NB4 (cell line): Measurements from ENCODE around the gene RCBTB1.
A peak's percentile ranks its signal among the peaks of the same experiment; 100 is the strongest.

Experiments used
- DNase-seq: peaks from one replicate; pipeline ENCODE4 v3.0.0; 2010; ENCODE audit warnings: low read depth
- H3K4me3 ChIP-seq: one replicate; pipeline ENCODE4 v1.5.1; 2011; ENCODE audit warnings: mild to moderate bottlenecking, low read depth, low read length, moderate library complexity
- MYC ChIP-seq: IDR thresholded peaks from 2 replicates; pipeline ENCODE4 v1.6.1; 2011; ENCODE audit warnings: low read depth, low read length
- POLR2A ChIP-seq: IDR thresholded peaks from 2 replicates; pipeline ENCODE4 v1.6.1; 2011; ENCODE audit warnings: mild to moderate bottlenecking; ENCODE audit not compliant: insufficient read length; ENCODE audit errors: extremely low read depth
- TF ChIP-seq, protein P1 (sequence below): IDR thresholded peaks from one replicate; pipeline ENCODE4 v1.5.1; 2012; ENCODE audit warnings: low read depth, low read length
- TF ChIP-seq, protein P2 (sequence below): IDR thresholded peaks from 2 replicates; pipeline ENCODE4 v1.6.1; 2011; ENCODE audit warnings: low read depth, low read length

RCBTB1 gene

GRCh38 chr13:49585220-49586157 is at the start of gene RCBTB1:
TSS of gene RCBTB1 (minus strand) at chr13:49585558. CDS start at chr13:49567279, 18,279 bp downstream.
- peak within 1 kb of the TSS; percentile 76 for H3K4me3 ChIP-seq
- TF ChIP-seq MYC = peak; percentile 89
- TF ChIP-seq, protein P1, sequence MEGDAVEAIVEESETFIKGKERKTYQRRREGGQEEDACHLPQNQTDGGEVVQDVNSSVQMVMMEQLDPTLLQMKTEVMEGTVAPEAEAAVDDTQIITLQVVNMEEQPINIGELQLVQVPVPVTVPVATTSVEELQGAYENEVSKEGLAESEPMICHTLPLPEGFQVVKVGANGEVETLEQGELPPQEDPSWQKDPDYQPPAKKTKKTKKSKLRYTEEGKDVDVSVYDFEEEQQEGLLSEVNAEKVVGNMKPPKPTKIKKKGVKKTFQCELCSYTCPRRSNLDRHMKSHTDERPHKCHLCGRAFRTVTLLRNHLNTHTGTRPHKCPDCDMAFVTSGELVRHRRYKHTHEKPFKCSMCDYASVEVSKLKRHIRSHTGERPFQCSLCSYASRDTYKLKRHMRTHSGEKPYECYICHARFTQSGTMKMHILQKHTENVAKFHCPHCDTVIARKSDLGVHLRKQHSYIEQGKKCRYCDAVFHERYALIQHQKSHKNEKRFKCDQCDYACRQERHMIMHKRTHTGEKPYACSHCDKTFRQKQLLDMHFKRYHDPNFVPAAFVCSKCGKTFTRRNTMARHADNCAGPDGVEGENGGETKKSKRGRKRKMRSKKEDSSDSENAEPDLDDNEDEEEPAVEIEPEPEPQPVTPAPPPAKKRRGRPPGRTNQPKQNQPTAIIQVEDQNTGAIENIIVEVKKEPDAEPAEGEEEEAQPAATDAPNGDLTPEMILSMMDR = no peak
- TF ChIP-seq, protein P2, sequence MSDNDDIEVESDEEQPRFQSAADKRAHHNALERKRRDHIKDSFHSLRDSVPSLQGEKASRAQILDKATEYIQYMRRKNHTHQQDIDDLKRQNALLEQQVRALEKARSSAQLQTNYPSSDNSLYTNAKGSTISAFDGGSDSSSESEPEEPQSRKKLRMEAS = peak; percentile 96
- peak; percentile 44 for TF ChIP-seq POLR2A
- DNase-seq = peak; percentile 85

DNA sequence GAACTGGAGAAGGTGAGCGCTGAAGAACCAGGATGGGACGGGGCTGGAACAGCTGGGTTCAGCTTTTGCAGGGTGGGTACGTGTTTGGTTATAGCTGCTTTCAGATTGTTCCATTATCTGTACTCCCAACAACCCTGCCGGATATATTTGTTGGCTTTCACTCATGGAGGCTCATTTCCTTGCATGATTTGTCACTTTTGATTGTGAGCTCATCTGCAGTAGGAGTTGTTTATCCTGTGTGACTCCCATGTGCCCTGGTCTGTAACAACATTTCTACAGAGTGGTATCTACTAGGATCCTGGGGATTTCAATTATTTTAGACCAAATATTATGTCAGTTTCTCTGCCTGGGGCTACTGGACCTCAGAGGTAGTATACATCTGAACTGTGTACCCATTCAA is 48.4 kb upstream of the RCBTB1 start:
- H3K4me3 ChIP-seq = no peak overlapping the region
- TF ChIP-seq, protein P1 = no peak
- no peak for TF ChIP-seq POLR2A
- no peak for TF ChIP-seq MYC
- TF ChIP-seq, protein P2 = no peak
- no peak for DNase-seq

- no peak overlapping the region for H3K4me3 ChIP-seq
- TF ChIP-seq, protein P2 = no peak
- TF ChIP-seq POLR2A (no peak), MYC (no peak)
- TF ChIP-seq, protein P1 = no peak
- no peak for DNase-seq
Observed at GRCh38 chr13:49632156-49632555, 46.8 kb upstream of the RCBTB1 start.

- TF ChIP-seq MYC = no peak
- TF ChIP-seq, protein P1 = no peak
- TF ChIP-seq POLR2A = no peak
- TF ChIP-seq, protein P2 = no peak
- DNase-seq = no peak
- H3K4me3 ChIP-seq = no peak overlapping the region
Observed at GRCh38 chr13:49630580-49630979, 45.2 kb upstream of the RCBTB1 start.

DNA sequence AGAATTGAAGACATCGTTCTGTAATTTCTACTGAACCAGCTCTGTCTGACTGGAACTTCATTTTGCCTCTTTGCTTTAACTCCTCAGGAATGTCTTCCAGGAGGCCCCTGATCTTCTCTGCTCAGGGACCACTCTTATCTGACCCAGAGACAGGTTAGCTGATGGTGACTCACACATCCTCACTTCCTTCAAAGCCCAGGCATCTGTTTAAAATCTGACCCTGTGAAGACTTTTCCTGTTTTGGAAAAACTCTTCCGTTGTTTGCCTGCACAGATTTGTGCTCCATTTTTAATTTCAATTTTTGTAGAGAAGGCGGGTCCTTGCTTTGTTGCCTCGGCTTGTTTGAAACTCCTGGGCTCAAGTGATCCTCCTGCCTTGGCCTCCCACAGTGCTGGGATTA is 44.6 kb upstream of the RCBTB1 start:
- no peak for DNase-seq
- TF ChIP-seq POLR2A (no peak), MYC (no peak)
- TF ChIP-seq, protein P2 = no peak
- TF ChIP-seq, protein P1 = no peak
- H3K4me3 ChIP-seq = peak overlapping the region; percentile 95
